Ishikawa (cell line): ENCODE results near the gene GTPBP2.

Experiments used
- CEBPB ChIP-seq: IDR thresholded peaks from 2 replicates; pipeline ENCODE4 v1.6.1; 2012
- EGR1 ChIP-seq: IDR thresholded peaks from 2 replicates; pipeline ENCODE4 v1.6.1; 2012
- EP300 ChIP-seq: IDR thresholded peaks from 2 replicates; pipeline ENCODE4 v1.6.1; 2012; ENCODE audit warnings: borderline replicate concordance
- RAD21 ChIP-seq: IDR thresholded peaks from 2 replicates; pipeline ENCODE4 v1.6.1; 2012; ENCODE audit warnings: low read depth
- TAF1 ChIP-seq: IDR thresholded peaks from 2 replicates; pipeline ENCODE4 v1.6.1; 2012; ENCODE audit warnings: low read depth, mild to moderate bottlenecking
- YY1 ChIP-seq: IDR thresholded peaks from 2 replicates; pipeline ENCODE4 v1.6.1; 2012; ENCODE audit warnings: low read depth
- TF ChIP-seq, protein P1 (sequence below): IDR thresholded peaks from 2 replicates; pipeline ENCODE4 v1.6.1; 2012; ENCODE audit warnings: low read depth, mild to moderate bottlenecking
- TF ChIP-seq, protein P2 (sequence below): IDR thresholded peaks from 2 replicates; pipeline ENCODE4 v1.6.1; 2012
- TF ChIP-seq, protein P3 (sequence below): IDR thresholded peaks from 2 replicates; pipeline ENCODE4 v1.6.1; 2012

DNA sequence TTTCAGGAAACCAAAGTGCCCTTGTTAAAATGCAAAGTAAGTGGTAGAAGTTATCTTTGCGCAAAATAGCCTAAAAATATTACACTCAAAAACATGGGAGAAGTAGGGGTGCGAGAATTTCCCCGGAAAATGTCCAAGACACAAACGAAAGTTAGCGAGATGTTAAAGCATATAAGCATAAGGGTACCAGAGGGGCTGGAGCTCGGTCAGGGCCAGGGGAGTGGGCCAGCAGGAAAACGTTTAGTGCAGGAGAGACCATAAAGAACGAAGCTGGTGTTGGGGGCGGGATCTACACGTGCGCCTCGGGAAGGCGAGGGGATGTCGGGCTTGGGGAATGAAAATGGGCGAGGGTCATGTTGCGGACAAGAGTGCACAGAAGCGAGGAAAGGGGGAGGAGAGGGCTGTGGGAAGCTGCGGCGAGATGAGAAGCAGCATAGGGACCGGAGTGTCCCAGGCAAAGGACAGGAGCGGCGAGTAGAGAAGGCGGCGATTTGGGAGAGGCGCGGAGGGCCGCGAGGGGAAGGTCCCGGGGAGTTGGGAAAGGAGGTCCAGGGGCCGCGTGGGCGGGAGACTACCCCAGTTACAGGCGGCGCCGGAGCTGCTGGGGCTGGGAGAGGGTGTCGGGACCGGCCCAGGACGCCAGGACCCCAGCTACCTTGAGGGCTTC, 53.8 kb downstream of the GTPBP2 start:
- TF ChIP-seq, protein P1, sequence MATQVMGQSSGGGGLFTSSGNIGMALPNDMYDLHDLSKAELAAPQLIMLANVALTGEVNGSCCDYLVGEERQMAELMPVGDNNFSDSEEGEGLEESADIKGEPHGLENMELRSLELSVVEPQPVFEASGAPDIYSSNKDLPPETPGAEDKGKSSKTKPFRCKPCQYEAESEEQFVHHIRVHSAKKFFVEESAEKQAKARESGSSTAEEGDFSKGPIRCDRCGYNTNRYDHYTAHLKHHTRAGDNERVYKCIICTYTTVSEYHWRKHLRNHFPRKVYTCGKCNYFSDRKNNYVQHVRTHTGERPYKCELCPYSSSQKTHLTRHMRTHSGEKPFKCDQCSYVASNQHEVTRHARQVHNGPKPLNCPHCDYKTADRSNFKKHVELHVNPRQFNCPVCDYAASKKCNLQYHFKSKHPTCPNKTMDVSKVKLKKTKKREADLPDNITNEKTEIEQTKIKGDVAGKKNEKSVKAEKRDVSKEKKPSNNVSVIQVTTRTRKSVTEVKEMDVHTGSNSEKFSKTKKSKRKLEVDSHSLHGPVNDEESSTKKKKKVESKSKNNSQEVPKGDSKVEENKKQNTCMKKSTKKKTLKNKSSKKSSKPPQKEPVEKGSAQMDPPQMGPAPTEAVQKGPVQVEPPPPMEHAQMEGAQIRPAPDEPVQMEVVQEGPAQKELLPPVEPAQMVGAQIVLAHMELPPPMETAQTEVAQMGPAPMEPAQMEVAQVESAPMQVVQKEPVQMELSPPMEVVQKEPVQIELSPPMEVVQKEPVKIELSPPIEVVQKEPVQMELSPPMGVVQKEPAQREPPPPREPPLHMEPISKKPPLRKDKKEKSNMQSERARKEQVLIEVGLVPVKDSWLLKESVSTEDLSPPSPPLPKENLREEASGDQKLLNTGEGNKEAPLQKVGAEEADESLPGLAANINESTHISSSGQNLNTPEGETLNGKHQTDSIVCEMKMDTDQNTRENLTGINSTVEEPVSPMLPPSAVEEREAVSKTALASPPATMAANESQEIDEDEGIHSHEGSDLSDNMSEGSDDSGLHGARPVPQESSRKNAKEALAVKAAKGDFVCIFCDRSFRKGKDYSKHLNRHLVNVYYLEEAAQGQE, result no peak
- TF ChIP-seq TAF1, result no peak
- TF ChIP-seq CEBPB, result no peak
- TF ChIP-seq YY1, result no peak
- TF ChIP-seq, protein P2, sequence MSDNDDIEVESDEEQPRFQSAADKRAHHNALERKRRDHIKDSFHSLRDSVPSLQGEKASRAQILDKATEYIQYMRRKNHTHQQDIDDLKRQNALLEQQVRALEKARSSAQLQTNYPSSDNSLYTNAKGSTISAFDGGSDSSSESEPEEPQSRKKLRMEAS, result no peak
- no peak for TF ChIP-seq EP300
- TF ChIP-seq, protein P3, sequence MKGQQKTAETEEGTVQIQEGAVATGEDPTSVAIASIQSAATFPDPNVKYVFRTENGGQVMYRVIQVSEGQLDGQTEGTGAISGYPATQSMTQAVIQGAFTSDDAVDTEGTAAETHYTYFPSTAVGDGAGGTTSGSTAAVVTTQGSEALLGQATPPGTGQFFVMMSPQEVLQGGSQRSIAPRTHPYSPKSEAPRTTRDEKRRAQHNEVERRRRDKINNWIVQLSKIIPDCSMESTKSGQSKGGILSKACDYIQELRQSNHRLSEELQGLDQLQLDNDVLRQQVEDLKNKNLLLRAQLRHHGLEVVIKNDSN, result no peak
- no peak for TF ChIP-seq RAD21
- no peak for TF ChIP-seq EGR1
